ENCODE results near the gene SLC25A53. TPM values are rescaled to one million over a fixed set of nuclear protein-coding genes. Genes with fewer than 3 reads are reported as not detected.

Gene SLC25A53
- total and polyA plus RNA-seq, 2 experiments from 2014 or later, result 2.2 to 3.7 TPM

GRCh38 chrX:104172121-104172520 is 15.3 kb upstream of the SLC25A53 start:
- DNase-seq (ENCODE audit: low spot score) (no peak), ATAC-seq (no peak)
- no peak overlapping the region for H3K27ac Mint-ChIP-seq
- Histone ChIP-seq H2AFZ (no peak overlapping the region), H3K9me2 (ENCODE audit: insufficient read depth) (no peaks in the 10 kb centered on the region), H3K27me3 (ENCODE audit: insufficient read depth) (no peaks in the 10 kb centered on the region), H3K4me2 (no peak overlapping the region), H3K36me3 (ENCODE audit: insufficient read depth) (no peaks in the 10 kb centered on the region), H3K4me3 (no peak overlapping the region), H3K27ac (ENCODE audit: low read depth) (no peak overlapping the region), H3K79me2 (replicated peaks; ENCODE audit: insufficient read depth) (peaks cover 33% of the 10 kb centered on the region), H4K20me1 (replicated peaks; ENCODE audit: insufficient read depth) (no peaks in the 10 kb centered on the region; the same call in 1 of the 2 replicates), H3K4me1 (ENCODE audit: insufficient read depth) (no peaks in the 10 kb centered on the region), H3F3A (replicated peaks; ENCODE audit: low read depth) (no peaks in the 10 kb centered on the region)
- TF ChIP-seq CREB1 (CRISPR knock-in tag; IDR thresholded peaks at IDR 0.05; ENCODE audit: low read depth) (no peak), ZNF331 (CRISPR knock-in tag; IDR thresholded peaks at IDR 0.05; ENCODE audit: low read depth) (no peak), POLR2AphosphoS5 (IDR thresholded peaks at IDR 0.05; ENCODE audit: low read depth) (no peak), NANOG (IDR thresholded peaks at IDR 0.05; ENCODE audit: borderline replicate concordance) (no peak)
- no peaks in the 10 kb centered on the region for H3K9me3 Mint-ChIP-seq
- no peaks in the 10 kb centered on the region for H3K27me3 Mint-ChIP-seq (ENCODE audit: insufficient read depth, low read depth, poor library complexity)
- H3K36me3 Mint-ChIP-seq (ENCODE audit: low read depth), result peaks cover 5% of the 10 kb centered on the region; the same call in 1 of the 3 replicates
- H3K4me3 Mint-ChIP-seq, result no peak overlapping the region
- peaks cover 10% of the 10 kb centered on the region for H3K4me1 Mint-ChIP-seq

- DNase-seq (ENCODE audit: low spot score) (no peak), ATAC-seq (no peak)
- H3K36me3 ChIP-seq (ENCODE audit: insufficient read depth), result no peaks in the 10 kb centered on the region
- TF ChIP-seq CTCF (conservative IDR thresholded peaks at IDR 0.05; ENCODE audit: low read depth in 2 of 2) (no peak), ZNF462 (CRISPR knock-in tag; IDR thresholded peaks at IDR 0.05) (no peak), POLR2AphosphoS5 (IDR thresholded peaks at IDR 0.05; ENCODE audit: low read depth) (no peak)
- Mint-ChIP-seq H3K27me3 (ENCODE audit: insufficient read depth, low read depth, poor library complexity) (peaks cover 2% of the 10 kb centered on the region), H3K4me1 (peaks cover 18% of the 10 kb centered on the region), H3K4me3 (peak overlapping the region; percentile 76), H3K9me3 (no peaks in the 10 kb centered on the region), H3K27ac (no peak overlapping the region), H3K36me3 (ENCODE audit: low read depth) (peaks cover 3% of the 10 kb centered on the region; the same call in 1 of the 3 replicates)
- H3F3A ChIP-seq (replicated peaks; ENCODE audit: low read depth), result no peaks in the 10 kb centered on the region
- no peak overlapping the region for H3K27ac ChIP-seq (ENCODE audit: low read depth)
- no peaks in the 10 kb centered on the region; the same call in 1 of the 2 replicates for H4K20me1 ChIP-seq (replicated peaks; ENCODE audit: insufficient read depth)
- H3K4me3 ChIP-seq, result peak overlapping the region; percentile 71
- peak overlapping the region; percentile 85 for H3K4me2 ChIP-seq
- peaks cover 33% of the 10 kb centered on the region for H3K79me2 ChIP-seq (replicated peaks; ENCODE audit: insufficient read depth)
- 0 out of 2 replicates have a peak, but pooled peaks cover 5% of the 10 kb centered on the region for H3K4me1 ChIP-seq (ENCODE audit: insufficient read depth)
- H3K27me3 ChIP-seq (ENCODE audit: insufficient read depth), result 0 out of 2 replicates have a peak, but pooled peaks cover 5% of the 10 kb centered on the region
- H2AFZ ChIP-seq, result no peak overlapping the region
- H3K9me2 ChIP-seq (ENCODE audit: insufficient read depth), result no peaks in the 10 kb centered on the region
Observed at GRCh38 chrX:104168127-104168526, 11.3 kb upstream of the SLC25A53 start.
